GM19468 (cell line): ENCODE measurements around the gene NTN4.
"Not testable (repeated sequence)": the region's sequence is repeated elsewhere in the genome, so short reads cannot be mapped to it uniquely, and the experiment has no call there.

ENCODE experiments used
- ATAC-seq: cut with Tn5 transposase; IDR thresholded peaks from one replicate; pipeline ENCODE4 v1.9.1; 2021; ENCODE audit warnings: mild to moderate bottlenecking, moderate library complexity, moderate number of reproducible peaks; ENCODE audit not compliant: unreplicated experiment; ENCODE audit errors: extremely low read depth

Gene NTN4

GRCh38 chr12:95674631-95675030, 115.9 kb downstream of the NTN4 start:
- ATAC-seq: no peak

GRCh38 chr12:95674163-95674562, 116.4 kb downstream of the NTN4 start:
- no peak for ATAC-seq

DNA sequence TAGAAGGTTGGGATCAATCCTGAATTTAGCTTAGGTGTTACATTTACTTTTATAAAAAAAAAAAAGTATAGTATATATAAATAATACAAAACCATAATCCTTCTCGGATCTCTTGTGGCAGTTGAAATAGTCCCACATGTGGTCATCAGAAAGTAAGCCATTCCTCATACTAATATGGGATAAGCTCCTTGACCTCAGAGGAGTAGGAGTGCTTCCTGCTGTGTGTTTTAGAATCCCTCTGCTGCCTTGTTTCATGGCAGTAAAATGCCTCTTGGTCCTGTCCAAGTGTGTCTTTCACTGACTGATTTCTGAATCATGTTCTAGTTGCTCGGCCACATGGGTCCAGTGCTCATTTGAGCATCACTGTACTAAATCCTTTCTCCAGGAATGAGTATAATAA, 117.0 kb downstream of the NTN4 start:
- ATAC-seq: no peak

- no peak for ATAC-seq
These were observed 118.4 kb downstream of the NTN4 start for GRCh38 chr12:95672166-95672565.

DNA sequence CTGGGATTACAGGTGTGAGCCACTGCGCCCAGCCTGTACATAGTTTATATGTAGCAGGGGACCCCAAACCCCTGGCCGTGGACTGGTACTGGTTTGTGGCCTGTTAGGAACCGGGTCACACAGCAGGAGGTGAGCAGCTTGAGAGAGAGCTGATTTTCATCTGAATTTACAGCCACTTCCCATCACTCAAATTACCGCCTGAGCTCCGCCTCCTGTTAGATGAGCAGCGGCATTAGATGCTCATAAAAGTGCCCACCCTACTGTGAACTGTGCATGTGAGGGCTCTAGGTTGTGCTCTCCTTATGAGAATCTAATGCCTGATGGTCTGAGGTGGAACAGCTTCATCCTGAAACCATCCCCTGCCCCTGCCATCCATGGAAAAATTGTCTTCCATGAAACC, 119.3 kb downstream of the NTN4 start:
- no peak for ATAC-seq

- ATAC-seq: no peak
These were observed 127.0 kb downstream of the NTN4 start for GRCh38 chr12:95663525-95663924.

DNA sequence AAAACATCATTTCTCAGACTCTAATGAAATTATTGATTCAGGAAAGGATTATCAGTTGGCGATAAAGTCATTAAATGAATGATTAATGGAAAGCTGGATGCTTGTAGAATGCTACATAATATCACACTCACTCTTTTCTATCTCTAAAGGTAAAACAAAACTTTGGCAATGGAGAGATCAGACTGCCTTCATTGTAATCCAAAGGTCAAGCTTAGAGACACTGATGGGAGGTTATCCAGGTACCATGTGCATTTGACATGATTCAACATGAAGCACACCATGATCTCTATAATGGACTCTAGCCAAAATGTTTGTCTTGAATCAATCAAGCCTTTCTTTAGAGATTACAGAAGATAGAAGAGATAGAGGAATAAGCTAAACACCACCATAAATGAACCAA, 129.2 kb downstream of the NTN4 start:
- ATAC-seq: no peak

DNA sequence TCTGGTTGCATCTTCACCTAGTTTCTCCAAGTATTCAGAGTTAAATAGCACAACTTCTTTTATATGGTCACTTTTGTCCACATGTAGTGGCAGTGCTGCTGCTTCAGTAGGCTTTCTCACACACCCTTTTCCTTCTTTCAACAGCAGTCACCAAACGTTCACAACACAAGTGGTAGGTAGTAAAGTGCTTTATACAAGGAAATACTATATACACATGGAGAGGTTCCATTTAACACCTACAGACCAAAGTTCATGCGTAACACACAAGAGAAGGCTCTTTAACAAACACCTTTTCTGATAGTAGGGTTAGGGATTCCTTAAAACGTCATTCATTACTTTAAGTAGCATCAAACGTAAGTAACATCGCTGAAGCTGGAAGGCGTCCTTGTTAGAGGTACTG, 132.2 kb downstream of the NTN4 start:
- no peak for ATAC-seq

DNA sequence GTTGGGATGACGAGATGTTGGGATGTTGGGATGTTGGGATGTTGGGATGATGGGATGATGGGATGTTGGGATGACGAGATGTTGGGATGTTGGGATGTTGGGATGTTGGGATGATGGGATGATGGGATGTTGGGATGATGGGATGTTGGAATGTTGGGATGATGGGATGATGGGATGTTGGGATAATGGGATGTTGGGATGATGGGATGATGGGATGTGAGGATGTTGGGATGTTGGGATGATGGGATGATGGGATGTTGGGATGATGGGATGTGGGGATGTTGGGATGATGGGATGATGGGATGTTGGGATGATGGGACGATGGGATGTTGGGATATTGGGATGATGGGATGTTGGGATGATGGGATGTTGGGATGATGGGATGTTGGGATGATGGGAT, 135.9 kb downstream of the NTN4 start:
- ATAC-seq: not testable (repeated sequence)

DNA sequence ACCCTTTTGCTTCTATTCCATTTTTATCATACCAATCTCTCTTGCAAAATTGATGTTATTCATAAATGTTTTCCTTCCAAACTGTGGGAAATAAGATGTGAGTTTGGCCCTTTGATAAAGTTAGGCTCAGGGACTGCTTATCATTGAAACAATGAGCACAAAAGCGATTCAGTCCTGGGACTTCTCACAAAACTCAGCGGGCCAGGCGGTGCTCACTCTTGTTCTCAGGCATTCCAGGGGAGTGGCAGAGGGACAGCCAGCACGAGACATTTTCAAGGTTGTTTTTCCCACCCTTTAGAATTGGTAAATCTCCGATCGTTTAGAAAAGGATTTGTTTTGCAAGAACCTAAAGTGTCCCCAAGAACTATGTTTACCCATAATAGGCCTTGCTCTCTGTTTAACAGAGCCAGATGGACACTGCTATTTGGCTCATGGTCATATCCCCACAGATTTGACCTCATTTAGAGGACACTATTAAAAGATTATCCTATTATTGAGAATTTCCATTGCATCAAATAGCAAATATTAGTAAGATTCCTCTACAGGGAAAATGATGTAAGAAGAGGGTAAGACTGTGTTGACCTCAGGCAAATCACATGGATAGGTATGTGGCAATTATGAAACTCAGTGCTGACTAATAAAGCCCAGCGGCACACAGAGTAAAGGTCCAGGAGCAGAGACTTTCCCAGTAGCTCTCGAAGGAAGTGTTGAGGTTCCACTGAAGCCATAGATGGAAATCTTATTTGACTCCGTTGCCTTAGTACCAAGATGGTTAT, 136.6 kb downstream of the NTN4 start:
- no peak for ATAC-seq

GRCh38 chr12:95651681-95652080, 138.9 kb downstream of the NTN4 start:
- ATAC-seq: no peak

DNA sequence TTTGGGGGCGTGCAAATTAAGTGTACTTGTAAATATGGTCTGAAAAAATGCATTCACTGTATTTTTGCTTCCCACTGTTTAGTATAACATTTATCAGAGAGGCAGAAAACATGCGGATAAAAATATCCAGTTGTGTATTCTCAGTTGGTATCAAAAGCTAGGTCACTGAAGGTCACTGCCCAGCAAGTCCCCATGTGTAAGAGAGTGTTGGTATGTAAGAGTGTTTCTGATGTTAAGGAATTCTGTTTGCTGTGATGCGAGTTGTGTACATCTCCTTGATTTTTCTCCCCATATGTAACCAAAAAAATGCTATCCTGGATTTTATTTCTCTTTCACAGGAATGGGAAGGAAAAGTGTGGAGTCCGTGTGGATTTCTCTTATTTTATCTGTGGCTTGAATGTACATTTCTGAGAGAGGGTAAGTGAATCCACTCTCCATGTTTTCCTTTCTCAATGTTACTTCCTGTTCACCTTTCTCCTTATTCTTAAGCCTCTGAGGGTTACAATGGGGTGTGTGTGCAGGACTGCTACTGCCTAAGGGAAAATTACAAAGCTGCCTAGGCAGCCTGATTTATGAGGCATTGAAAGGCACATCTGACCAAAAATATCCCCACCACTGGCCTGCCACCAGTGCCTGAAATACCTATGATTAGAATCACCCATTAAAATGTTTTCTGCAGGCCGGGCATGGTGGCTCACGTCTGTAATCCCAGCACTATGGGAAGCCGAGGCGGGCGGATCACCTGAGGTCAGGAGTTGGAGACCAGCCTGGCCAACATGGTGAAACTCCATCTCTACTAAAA, 141.4 kb downstream of the NTN4 start:
- no peak for ATAC-seq

GRCh38 chr12:95646781-95647190, 143.8 kb downstream of the NTN4 start:
- ATAC-seq: no peak

DNA sequence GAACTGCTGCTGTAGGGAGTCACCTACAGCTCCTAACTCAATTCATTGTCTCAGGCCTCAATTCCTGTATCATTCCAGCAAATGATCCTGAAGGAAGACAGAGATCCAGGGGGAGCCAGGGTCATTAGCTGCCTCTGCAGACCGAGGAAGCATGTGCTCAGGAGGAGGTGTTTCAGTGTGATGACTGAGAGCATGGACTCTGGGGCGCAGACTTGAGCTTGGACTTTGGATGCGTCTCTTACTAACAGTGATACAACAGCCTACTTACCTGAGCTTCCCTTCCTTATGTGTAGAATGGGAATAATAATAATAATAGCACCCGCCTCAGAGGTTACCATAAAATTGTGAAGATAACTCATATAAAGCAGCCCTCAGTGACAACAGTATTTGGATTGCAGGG, 147.3 kb downstream of the NTN4 start:
- ATAC-seq: no peak

- ATAC-seq: no peak
These were observed 148.0 kb downstream of the NTN4 start for GRCh38 chr12:95642583-95642982.

DNA sequence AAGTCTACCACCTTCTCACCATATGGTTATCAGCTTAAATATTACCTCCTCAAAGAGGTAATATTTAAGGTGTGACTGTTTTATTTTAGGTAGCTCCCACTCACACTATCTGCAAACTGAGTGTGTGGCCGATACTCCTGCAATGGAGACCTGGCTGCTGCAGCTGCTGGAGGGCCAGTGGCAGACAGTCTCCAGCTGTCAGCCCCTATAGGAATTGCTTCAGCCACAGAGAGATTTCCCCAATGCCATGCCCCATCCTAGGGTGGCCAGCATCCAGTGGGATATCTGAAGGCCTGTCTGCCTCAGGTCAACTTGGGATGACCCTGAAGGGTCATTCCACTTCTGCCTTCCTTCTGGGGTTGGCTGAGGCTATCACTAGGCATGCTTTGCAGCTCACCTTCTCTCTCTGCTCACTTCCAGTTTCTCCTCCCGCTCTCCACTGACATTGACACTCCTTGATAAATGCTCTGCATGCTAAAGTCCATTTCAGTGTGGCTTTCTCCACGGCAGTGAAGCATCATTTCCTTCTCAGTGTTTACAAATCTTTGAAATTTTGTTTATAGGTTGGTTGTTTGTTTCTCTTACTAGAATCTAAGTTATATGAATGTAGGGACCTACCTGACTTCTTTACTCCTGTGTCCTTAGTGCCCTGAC, 149.1 kb downstream of the NTN4 start:
- ATAC-seq: no peak

GRCh38 chr12:95640516-95640915, 150.0 kb downstream of the NTN4 start:
- no peak for ATAC-seq

DNA sequence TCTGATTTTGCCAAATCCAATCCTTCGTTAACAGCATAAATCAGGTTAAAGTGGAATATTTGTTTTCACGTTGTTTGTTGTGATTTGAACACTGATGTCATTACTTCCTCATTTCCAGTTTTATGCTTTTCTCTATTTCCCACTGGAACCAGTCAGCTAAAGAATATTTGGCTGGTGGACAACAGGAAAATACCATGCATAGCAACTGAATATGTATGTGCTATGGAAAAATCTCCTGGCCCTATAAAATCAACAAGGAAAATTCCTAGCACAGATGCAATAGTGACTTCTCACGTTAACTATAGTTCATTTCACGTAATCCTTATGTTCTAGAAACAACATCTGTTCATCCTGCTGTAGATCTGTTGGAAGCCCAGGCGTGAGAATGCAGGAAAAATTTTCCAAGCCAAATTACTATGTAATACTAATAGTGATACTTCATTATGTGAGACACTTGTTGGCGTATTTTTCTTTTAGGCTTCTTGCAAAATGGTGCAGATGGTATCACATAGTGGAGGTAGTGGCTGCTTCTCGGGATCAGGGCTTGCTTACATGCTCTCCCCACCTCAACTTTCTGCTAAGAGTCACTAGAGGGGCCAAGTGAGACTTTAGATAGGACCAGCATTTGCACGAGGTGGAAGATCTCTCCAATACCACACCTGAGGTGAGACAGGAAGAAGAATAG, 153.0 kb downstream of the NTN4 start:
- no peak for ATAC-seq

- no peak for ATAC-seq
These were observed 153.6 kb downstream of the NTN4 start for GRCh38 chr12:95637010-95637409.
